HepG2 (cell line): ENCODE measurements around the gene FRK.

ENCODE experiments used
- CREB1 ChIP-seq, 2 experiments: fragments of 450-650 bp in 1 of 2; IDR thresholded peaks; 2 replicates each; pipeline ENCODE4 v1.6.1; 2016 to 2017; ENCODE audit warnings: control low read depth in 1 of 2, mild to moderate bottlenecking in 1 of 2, missing compliant biosample characterization in 1 of 2, missing genetic modification characterization in 1 of 2
- CTCF ChIP-seq: sonication (generic); formaldehyde crosslinking; IDR thresholded peaks from 2 replicates; pipeline ENCODE4 v1.5.0; 2020; ENCODE audit warnings: mild to moderate bottlenecking, missing genetic modification reagents, moderate library complexity
- EP300 ChIP-seq, 3 experiments: sonication (generic) in 1 of 3; formaldehyde crosslinking in 1 of 3; IDR thresholded peaks; 2 replicates each; pipeline versions ENCODE4 v1.5.1 to v1.6.1; 2011 to 2020; ENCODE audit warnings: low read depth in 2 of 3, low read length in 2 of 3, borderline replicate concordance in 1 of 3, improper control_type of control experiment in 1 of 3, mild to moderate bottlenecking in 1 of 3, missing genetic modification reagents in 1 of 3, moderate library complexity in 1 of 3
- FOXA3 ChIP-seq: IDR thresholded peaks from 2 replicates; pipeline ENCODE4 v1.6.1; 2016; ENCODE audit warnings: missing genetic modification reagents, missing compliant biosample characterization
- HNF4G ChIP-seq, 2 experiments: sonication (generic) in 1 of 2; formaldehyde crosslinking in 1 of 2; IDR thresholded peaks; 2 replicates each; pipeline versions ENCODE4 v1.4.0 to v1.6.1; 2011 to 2020; ENCODE audit warnings: borderline replicate concordance in 2 of 2, low read depth in 2 of 2, mild to moderate bottlenecking in 2 of 2, low read length in 1 of 2, missing genetic modification reagents in 1 of 2, moderate library complexity in 1 of 2
- HNRNPUL1 ChIP-seq: fragments of 200-400 bp; formaldehyde crosslinking; IDR thresholded peaks from 2 replicates; pipeline ENCODE4 v1.6.1; 2017; ENCODE audit warnings: low read depth, mild to moderate bottlenecking, low read length, moderate library complexity
- HOXA7 ChIP-seq: sonication (generic); formaldehyde crosslinking; IDR thresholded peaks from 2 replicates; pipeline ENCODE4 v1.8.1; 2022; ENCODE audit warnings: mild to moderate bottlenecking, missing genetic modification reagents, moderate library complexity
- NFYC ChIP-seq: IDR thresholded peaks from 2 replicates; pipeline ENCODE4 v1.6.1; 2016; ENCODE audit warnings: missing genetic modification reagents, missing compliant biosample characterization
- TAF15 ChIP-seq: fragments of 200-400 bp; formaldehyde crosslinking; IDR thresholded peaks from one replicate; pipeline ENCODE4 v1.6.1; 2018; ENCODE audit warnings: mild to moderate bottlenecking, low read depth, low read length; ENCODE audit not compliant: poor library complexity, severe bottlenecking
- ZBTB2 ChIP-seq: sonication (generic); formaldehyde crosslinking; IDR thresholded peaks from 2 replicates; pipeline ENCODE4 v1.8.0; 2022; ENCODE audit warnings: low read depth, missing genetic modification reagents
- ZC3H4 ChIP-seq: sonication (generic); formaldehyde crosslinking; IDR thresholded peaks from 2 replicates; pipeline ENCODE4 v1.4.0; 2020; ENCODE audit warnings: missing genetic modification reagents, borderline replicate concordance
- ZNF589 ChIP-seq: sonication (generic); formaldehyde crosslinking; conservative IDR thresholded peaks from 2 replicates; pipeline ENCODE4 v1.8.0; 2022; ENCODE audit warnings: mild to moderate bottlenecking, moderate library complexity, missing genetic modification reagents
- ZNF780A ChIP-seq: sonication (generic); formaldehyde crosslinking; IDR thresholded peaks from 2 replicates; pipeline ENCODE4 v1.8.0; 2022; ENCODE audit warnings: mild to moderate bottlenecking, missing genetic modification reagents, moderate library complexity

- no peak for TF ChIP-seq ZNF780A
- TF ChIP-seq CREB1 (IDR thresholded peaks at IDR 0.05), result no peak
- no peak for TF ChIP-seq CREB1 (CRISPR knock-in tag; IDR thresholded peaks at IDR 0.05)
- no peak for TF ChIP-seq HOXA7 (CRISPR knock-in tag)
- no peak for TF ChIP-seq CTCF (CRISPR knock-in tag)
- no peak for TF ChIP-seq EP300 (IDR thresholded peaks at IDR 0.05; ENCODE audit: low read depth in 2 of 2, low read length in 2 of 2)
- no peak for TF ChIP-seq EP300 (CRISPR knock-in tag; IDR thresholded peaks at IDR 0.05; ENCODE audit: borderline replicate concordance)
- no peak for TF ChIP-seq ZBTB2 (CRISPR knock-in tag)
- no peak for TF ChIP-seq FOXA3 (CRISPR knock-in tag)
- no peak for TF ChIP-seq TAF15
- TF ChIP-seq HNF4G (IDR thresholded peaks at IDR 0.05; ENCODE audit: borderline replicate concordance, low read depth, low read length), result no peak
- TF ChIP-seq HNF4G (CRISPR knock-in tag; IDR thresholded peaks at IDR 0.05; ENCODE audit: borderline replicate concordance, low read depth), result no peak
- no peak for TF ChIP-seq ZC3H4 (CRISPR knock-in tag)
- TF ChIP-seq HNRNPUL1, result no peak
- TF ChIP-seq NFYC, result no peak
- no peak for TF ChIP-seq ZNF589 (CRISPR knock-in tag)
These were observed 28.3 kb upstream of the FRK start for GRCh38 chr6:116088946-116089345.
